ENCODE data around the gene PTPRCAP. TPM values are rescaled to one million over a fixed set of nuclear protein-coding genes. Genes with fewer than 3 reads are reported as not detected.

Gene PTPRCAP
- total and polyA plus RNA-seq, 9 of the 15 experiments (the other 6 are each of a cell fraction or from before 2014, with no cell fraction given) = 0.22 to 2.0 (median 1.1) TPM; not detected in 4

- TF ChIP-seq ZBTB40 (IDR thresholded peaks at IDR 0.05) (no peak), ZBTB40 (CRISPR knock-in tag; IDR thresholded peaks at IDR 0.05) (no peak), ZNF699 (CRISPR knock-in tag; IDR thresholded peaks at IDR 0.05; ENCODE audit: insufficient replicate concordance) (no peak), KLF13 (tag; IDR thresholded peaks at IDR 0.05; ENCODE audit: borderline replicate concordance, low read depth) (no peak), MEIS2 (IDR thresholded peaks at IDR 0.05; ENCODE audit: partially characterized antibody) (peak; percentile 32), CAMTA2 (CRISPR knock-in tag; conservative IDR thresholded peaks at IDR 0.05) (no peak), NBN (IDR thresholded peaks at IDR 0.05; ENCODE audit: low read depth) (no peak), FOXP1 (CRISPR knock-in tag; IDR thresholded peaks at IDR 0.05) (no peak), RCOR1 (IDR thresholded peaks at IDR 0.05; ENCODE audit: borderline replicate concordance in 1 of 2, low read depth in 2 of 2, low read length in 2 of 2) (no peak), SP1 (CRISPR knock-in tag; IDR thresholded peaks at IDR 0.05) (peak; percentile 76)
- TF ChIP-seq, protein P1, sequence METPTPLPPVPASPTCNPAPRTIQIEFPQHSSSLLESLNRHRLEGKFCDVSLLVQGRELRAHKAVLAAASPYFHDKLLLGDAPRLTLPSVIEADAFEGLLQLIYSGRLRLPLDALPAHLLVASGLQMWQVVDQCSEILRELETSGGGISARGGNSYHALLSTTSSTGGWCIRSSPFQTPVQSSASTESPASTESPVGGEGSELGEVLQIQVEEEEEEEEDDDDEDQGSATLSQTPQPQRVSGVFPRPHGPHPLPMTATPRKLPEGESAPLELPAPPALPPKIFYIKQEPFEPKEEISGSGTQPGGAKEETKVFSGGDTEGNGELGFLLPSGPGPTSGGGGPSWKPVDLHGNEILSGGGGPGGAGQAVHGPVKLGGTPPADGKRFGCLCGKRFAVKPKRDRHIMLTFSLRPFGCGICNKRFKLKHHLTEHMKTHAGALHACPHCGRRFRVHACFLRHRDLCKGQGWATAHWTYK (CRISPR knock-in tag; IDR thresholded peaks at IDR 0.05) = peak; percentile 38; the same call in 1 of the 2 replicates
- TF ChIP-seq, protein P2, sequence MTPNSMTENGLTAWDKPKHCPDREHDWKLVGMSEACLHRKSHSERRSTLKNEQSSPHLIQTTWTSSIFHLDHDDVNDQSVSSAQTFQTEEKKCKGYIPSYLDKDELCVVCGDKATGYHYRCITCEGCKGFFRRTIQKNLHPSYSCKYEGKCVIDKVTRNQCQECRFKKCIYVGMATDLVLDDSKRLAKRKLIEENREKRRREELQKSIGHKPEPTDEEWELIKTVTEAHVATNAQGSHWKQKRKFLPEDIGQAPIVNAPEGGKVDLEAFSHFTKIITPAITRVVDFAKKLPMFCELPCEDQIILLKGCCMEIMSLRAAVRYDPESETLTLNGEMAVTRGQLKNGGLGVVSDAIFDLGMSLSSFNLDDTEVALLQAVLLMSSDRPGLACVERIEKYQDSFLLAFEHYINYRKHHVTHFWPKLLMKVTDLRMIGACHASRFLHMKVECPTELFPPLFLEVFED (CRISPR knock-in tag; conservative IDR thresholded peaks at IDR 0.05) = no peak
Measured at GRCh38 chr11:67420646-67421429, 16.6 kb downstream of the PTPRCAP start (continued).
